Immature natural killer cell (primary cell): Measurements from ENCODE around the gene ICE1. TPM values are rescaled to one million over a fixed set of nuclear protein-coding genes. Genes with fewer than 3 reads are reported as not detected.

Experiments used
- DNase-seq, 3 donors: peaks; one replicate each; pipeline ENCODE4 v3.0.0; 2022; ENCODE audit warnings: mixed read lengths in 1 of 3
- H3K27ac Mint-ChIP-seq, 6 donors: one replicate each; pipeline ENCODE4 v1.8.0; 2020; ENCODE audit warnings: mixed read lengths in 6 of 6, mild to moderate bottlenecking in 5 of 6, inconsistent platforms in 4 of 6, moderate library complexity in 3 of 6
- H3K27me3 Mint-ChIP-seq, 3 donors: one replicate each; pipeline ENCODE4 v1.8.0; 2020 to 2021; ENCODE audit warnings: low read depth in 3 of 3, mild to moderate bottlenecking in 3 of 3, mixed read lengths in 3 of 3, moderate library complexity in 3 of 3, inconsistent platforms in 1 of 3
- H3K36me3 Mint-ChIP-seq, 3 donors: one replicate each; pipeline ENCODE4 v1.8.0; 2020; ENCODE audit warnings: mixed read lengths in 3 of 3, inconsistent platforms in 2 of 3, mild to moderate bottlenecking in 2 of 3
- H3K4me1 Mint-ChIP-seq, 2 donors: one replicate each; pipeline ENCODE4 v1.8.0; 2020; ENCODE audit warnings: inconsistent platforms in 2 of 2, mild to moderate bottlenecking in 2 of 2, mixed read lengths in 2 of 2, moderate library complexity in 1 of 2
- H3K4me3 Mint-ChIP-seq, 5 donors: one replicate each; pipeline ENCODE4 v1.8.0; 2020; ENCODE audit warnings: mild to moderate bottlenecking in 5 of 5, mixed read lengths in 5 of 5, inconsistent platforms in 3 of 5, moderate library complexity in 3 of 5
- H3K9me3 Mint-ChIP-seq, 6 donors: one replicate each; pipeline ENCODE4 v1.8.0; 2020; ENCODE audit warnings: mild to moderate bottlenecking in 6 of 6, mixed read lengths in 6 of 6, inconsistent platforms in 4 of 6, moderate library complexity in 3 of 6
- polyA plus RNA-seq, 3 donors: library from polyadenylated mRNA; unstranded; fragments of 300-500 nt; fragmentation: Illumina TruSeq; gene quantifications; one replicate each; pipeline ENCODE4 v1.2.3, GENCODE V29; 2021

The ICE1 gene
- polyA plus RNA-seq, 3 donors from 2014 or later = 11.9 to 19.3 (median 13.5) TPM

DNA sequence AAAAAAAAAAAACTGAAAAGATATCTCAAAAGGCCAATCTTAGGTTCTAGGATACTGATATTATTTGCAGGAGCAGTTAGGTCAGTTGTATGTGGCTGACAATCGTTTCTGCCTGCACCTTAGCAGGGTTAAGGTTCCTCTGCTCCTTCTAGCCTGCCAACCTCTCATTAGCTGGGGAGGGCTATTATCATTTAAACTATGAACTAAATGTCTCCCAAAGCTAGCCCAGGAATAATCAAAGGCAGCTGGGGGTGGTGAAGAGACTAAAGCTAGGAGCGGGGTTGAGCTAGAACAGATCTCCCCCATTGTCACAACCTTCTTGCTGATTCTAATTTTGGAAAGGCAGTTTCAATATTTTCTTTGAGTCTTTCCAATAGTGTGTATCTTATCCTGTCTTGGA lies 99.9 kb downstream of the ICE1 start:
- DNase-seq = no peak
- Mint-ChIP-seq H3K27me3 (peaks cover 4 to 8% (median 6%) of the 10 kb centered on the region in 3 donors), H3K9me3 (peaks cover 0 to 2% (median 0%) of the 10 kb centered on the region in 6 donors), H3K27ac (peak overlapping the region in 1 of 6 donors; percentile 30), H3K36me3 (peaks cover 0 to 6% (median 0%) of the 10 kb centered on the region in 3 donors), H3K4me3 (no peak overlapping the region), H3K4me1 (peaks cover 14 to 18% of the 10 kb centered on the region in 2 donors)

DNA sequence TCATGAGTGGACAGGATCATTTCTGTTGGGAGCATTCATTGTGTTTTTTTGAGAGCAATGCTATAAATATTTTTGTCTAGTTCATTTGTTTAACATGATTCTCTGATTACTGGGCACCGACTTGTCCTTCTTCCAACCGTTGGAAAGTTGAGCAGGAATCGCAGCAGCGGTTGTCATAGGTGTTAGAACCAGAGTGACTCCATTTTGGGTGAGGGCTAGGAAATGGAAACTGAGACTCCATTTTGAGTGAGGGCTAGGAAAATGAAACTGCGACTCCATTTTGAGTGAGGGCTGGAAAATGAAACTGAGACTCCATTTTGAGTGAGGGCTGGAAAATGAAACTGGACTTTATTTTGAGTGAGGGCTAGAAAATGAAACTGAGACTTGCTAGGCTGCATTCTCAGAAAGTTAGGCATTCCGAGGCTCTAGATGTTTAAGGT lies 100.6 kb downstream of the ICE1 start:
- peak; percentile 65 to 67 (median 66) for DNase-seq
- H3K36me3 Mint-ChIP-seq = peaks cover 0 to 6% (median 0%) of the 10 kb centered on the region in 3 donors
- peak overlapping the region; percentile 58 to 85 (median 75) for H3K4me3 Mint-ChIP-seq
- peaks cover 14 to 18% of the 10 kb centered on the region in 2 donors for H3K4me1 Mint-ChIP-seq
- H3K9me3 Mint-ChIP-seq = peaks cover 0 to 2% (median 0%) of the 10 kb centered on the region in 6 donors
- H3K27ac Mint-ChIP-seq = peak overlapping the region; percentile 69 to 88 (median 82)
- peaks cover 4 to 8% (median 6%) of the 10 kb centered on the region in 3 donors for H3K27me3 Mint-ChIP-seq

DNA sequence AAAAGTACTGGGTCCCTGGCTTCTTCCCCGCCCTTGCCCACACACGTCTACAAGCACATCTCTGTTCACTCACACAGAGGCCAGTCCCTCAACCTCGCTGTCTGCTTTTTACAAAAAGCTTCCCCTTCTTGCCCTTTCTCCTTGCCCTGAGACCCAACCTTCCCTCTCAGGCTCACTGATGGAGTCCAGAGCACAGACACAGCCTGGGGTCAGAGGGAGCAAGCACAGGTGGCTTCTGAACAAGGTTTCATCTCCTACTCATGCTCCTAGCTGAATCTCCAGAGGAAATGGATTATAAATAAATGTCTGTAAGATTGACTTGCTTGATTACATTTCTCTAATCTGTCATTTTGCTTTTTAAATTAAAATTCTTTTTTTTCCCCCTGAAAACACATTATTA lies 101.8 kb downstream of the ICE1 start:
- Mint-ChIP-seq H3K4me3 (peak overlapping the region in 3 of 5 donors; percentile 60 to 78 (median 75)), H3K27me3 (peaks cover 4 to 6% (median 4%) of the 10 kb centered on the region in 3 donors), H3K4me1 (peaks cover 14 to 18% of the 10 kb centered on the region in 2 donors), H3K36me3 (peaks cover 0 to 6% (median 4%) of the 10 kb centered on the region in 3 donors), H3K27ac (peak overlapping the region; percentile 51 to 88 (median 82)), H3K9me3 (peaks cover 0 to 2% (median 0%) of the 10 kb centered on the region in 6 donors)
- DNase-seq = no peak

DNA sequence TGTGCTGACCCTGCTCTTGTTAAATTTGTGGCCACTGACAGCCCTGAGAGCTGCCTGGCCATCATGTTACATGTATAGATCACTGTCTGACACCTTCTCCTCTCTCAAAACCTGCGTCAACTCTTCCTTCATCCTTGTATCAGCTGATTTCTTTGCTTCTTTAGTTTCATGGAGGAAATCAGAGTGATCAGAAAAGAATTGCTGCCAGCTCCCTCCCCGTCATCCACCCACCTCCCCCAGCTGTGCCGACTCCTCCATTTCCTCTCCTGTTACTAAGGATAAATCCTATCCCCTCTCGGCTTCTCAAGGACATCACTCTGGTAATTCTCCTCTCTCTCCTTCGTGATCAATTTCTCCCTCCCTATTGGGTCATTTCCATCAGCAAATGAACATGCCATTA lies 108.9 kb downstream of the ICE1 start:
- no peak for DNase-seq
- Mint-ChIP-seq H3K27me3 (peaks cover 2 to 15% (median 5%) of the 10 kb centered on the region in 3 donors), H3K4me3 (no peak overlapping the region), H3K4me1 (peaks cover 7 to 11% of the 10 kb centered on the region in 2 donors), H3K27ac (no peak overlapping the region), H3K36me3 (peaks cover 3 to 6% (median 4%) of the 10 kb centered on the region in 3 donors), H3K9me3 (peaks cover 0 to 5% (median 0%) of the 10 kb centered on the region in 6 donors)

DNA sequence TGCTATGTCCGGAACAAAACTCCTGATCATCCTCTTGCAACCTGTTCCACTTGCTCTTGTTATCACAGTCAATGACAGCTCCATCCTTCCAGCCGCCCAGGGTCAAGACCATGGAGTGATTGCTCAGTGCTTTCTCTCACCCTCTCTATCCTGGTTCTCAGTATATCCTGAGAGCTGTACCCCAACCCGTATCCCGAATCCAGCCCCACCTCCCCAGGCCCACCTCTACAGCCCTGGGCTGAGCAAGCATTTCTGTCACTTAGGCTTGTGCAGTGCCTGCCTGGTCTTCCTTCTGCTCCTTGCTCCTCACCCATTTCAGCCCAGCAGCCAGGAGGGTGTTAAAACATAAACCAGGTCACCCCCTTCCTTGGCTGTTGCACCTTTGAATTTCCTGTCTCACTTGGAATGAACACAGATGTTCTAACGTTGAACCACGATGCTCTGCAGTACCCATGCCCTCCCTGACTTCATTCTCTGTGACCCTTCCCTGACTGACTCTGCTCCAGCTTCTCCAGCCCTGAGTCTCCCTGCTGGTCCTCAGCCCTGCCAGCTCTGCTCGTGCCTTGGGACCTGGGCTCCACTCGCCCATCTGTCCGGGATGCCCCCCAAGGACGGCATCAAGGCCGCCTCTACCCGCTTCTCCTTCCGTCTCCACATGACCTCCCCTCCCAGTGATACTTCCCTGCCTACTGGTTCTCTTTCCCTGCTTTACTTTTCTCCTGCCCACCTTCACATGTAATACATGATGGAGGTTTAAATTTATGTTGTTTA lies 110.0 kb downstream of the ICE1 start:
- H3K27me3 Mint-ChIP-seq = peaks cover 2 to 16% (median 9%) of the 10 kb centered on the region in 3 donors
- no peak overlapping the region for H3K27ac Mint-ChIP-seq
- peaks cover 7 to 11% of the 10 kb centered on the region in 2 donors for H3K4me1 Mint-ChIP-seq
- peaks cover 3 to 6% (median 4%) of the 10 kb centered on the region in 3 donors for H3K36me3 Mint-ChIP-seq
- DNase-seq = no peak
- no peak overlapping the region for H3K4me3 Mint-ChIP-seq
- peaks cover 0 to 3% (median 0%) of the 10 kb centered on the region in 6 donors for H3K9me3 Mint-ChIP-seq

DNA sequence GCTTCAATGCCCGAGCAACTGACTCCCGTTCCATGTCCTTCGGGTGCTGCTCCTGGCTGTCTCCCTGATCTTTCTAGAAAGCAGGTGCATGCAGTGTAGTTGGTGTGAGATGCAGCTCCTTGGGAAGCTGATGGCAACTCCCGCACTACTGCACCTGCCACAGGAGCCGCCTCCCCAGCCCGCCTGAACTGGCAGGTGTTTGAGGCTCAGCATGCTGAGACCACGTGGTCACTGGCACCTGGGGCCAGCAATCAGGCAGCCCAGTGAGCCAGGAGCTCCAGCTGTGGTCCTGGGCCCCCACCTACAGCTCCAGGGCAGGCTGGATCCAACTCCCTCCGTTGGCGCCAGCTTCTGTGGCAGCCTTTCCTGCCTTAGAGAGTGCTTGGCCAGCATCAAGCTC lies 111.5 kb downstream of the ICE1 start:
- Mint-ChIP-seq H3K27me3 (peaks cover 2 to 14% (median 7%) of the 10 kb centered on the region in 3 donors), H3K4me1 (peaks cover 7 to 11% of the 10 kb centered on the region in 2 donors), H3K4me3 (no peak overlapping the region), H3K36me3 (peaks cover 2 to 6% (median 3%) of the 10 kb centered on the region in 3 donors), H3K27ac (no peak overlapping the region), H3K9me3 (peaks cover 0 to 3% (median 0%) of the 10 kb centered on the region in 6 donors)
- DNase-seq = no peak

DNA sequence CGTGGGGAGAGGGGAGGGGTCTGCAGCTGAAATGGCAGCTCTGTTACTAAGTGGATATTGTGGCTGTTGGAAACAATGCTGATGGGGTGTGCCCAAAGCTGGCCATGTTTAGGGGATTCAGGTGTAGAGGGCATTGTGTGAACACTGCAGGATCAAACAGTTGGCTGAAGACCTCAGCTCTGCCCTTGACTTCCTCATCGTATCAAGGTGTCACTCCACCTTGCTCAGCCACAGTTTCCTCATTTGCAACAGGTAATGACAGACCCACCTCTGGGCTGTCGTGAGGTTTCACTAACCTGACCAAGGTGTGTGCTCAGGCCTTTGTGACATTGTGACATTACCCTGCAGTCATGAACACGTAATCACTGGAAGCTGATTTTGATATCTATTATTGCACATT lies 111.9 kb downstream of the ICE1 start:
- H3K36me3 Mint-ChIP-seq = peaks cover 0 to 6% (median 3%) of the 10 kb centered on the region in 3 donors
- peaks cover 0 to 3% (median 0%) of the 10 kb centered on the region in 6 donors for H3K9me3 Mint-ChIP-seq
- DNase-seq = peak in 1 of 3 donors; percentile 9
- H3K4me1 Mint-ChIP-seq = peaks cover 7 to 11% of the 10 kb centered on the region in 2 donors
- H3K27me3 Mint-ChIP-seq = peaks cover 2 to 13% (median 6%) of the 10 kb centered on the region in 3 donors
- no peak overlapping the region for H3K27ac Mint-ChIP-seq
- H3K4me3 Mint-ChIP-seq = peak overlapping the region in 1 of 5 donors; percentile 4

DNA sequence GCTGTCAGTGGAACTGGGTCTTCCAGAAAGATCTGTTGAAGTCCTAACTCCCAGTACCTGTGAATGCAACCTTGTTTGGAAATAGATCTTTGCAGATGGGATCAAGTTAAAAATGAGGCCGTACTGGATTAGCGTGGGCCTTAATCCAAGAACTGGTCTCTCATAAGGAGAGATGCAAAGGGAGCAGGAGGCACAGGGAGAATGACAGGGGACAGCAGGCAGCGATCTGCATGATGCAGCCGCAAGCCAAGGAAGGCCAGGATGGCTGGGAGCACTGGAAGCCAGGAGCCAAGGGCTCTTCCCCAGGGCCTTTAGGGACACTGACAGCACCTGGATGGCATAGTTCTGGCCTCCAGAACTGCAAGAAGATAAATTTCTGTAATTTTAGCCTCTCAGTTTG lies 114.4 kb downstream of the ICE1 start:
- Mint-ChIP-seq H3K36me3 (peaks cover 0 to 3% (median 0%) of the 10 kb centered on the region in 3 donors), H3K4me1 (peaks cover 7 to 11% of the 10 kb centered on the region in 2 donors), H3K4me3 (no peak overlapping the region), H3K27ac (no peak overlapping the region), H3K27me3 (peaks cover 0 to 10% (median 9%) of the 10 kb centered on the region in 3 donors), H3K9me3 (peaks cover 0 to 3% (median 0%) of the 10 kb centered on the region in 6 donors)
- DNase-seq = no peak

DNA sequence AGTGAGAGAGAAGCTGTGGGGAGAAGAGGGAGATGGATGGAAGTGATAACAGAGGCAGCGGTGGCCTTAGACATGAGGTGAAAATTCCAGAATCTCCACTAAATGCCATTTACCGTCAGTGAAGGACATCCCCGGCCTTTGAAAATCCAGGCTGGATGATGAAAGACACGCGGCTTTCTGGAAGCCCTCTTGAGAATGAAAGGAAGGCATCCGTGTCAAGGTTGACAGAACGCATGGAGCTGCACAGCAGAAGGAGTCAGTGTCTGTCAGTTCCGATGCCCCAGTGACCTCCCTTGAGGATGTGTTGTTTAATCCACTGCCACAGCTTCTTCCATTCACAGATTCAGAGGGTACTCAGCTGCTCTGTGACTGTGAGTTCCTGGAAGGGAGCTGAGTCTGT lies 114.9 kb downstream of the ICE1 start:
- Mint-ChIP-seq H3K4me3 (no peak overlapping the region), H3K36me3 (peaks cover 0 to 3% (median 0%) of the 10 kb centered on the region in 3 donors), H3K27me3 (peaks cover 0 to 9% (median 7%) of the 10 kb centered on the region in 3 donors), H3K9me3 (peaks cover 0 to 3% (median 0%) of the 10 kb centered on the region in 6 donors), H3K27ac (no peak overlapping the region), H3K4me1 (peaks cover 7 to 11% of the 10 kb centered on the region in 2 donors)
- no peak for DNase-seq

DNA sequence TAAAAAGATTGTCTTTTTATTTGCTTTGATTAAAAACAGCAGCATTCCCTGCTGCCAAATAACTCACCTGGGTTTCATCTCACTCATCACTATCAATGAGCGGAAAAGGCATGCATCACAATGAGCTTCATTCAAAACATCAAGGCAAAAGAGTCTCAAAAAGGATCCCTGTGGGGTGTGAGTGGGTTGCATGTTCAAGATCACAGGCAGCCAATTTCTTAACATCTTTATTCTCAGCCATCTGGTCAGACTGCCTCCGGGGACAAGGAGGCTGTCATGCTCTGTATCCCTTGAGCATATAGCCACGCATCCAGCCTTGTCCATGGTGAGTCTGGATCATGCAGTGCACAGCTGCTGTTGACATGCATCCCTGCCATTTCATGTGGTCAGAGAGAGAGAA lies 117.1 kb downstream of the ICE1 start:
- no peak overlapping the region for H3K27ac Mint-ChIP-seq
- H3K9me3 Mint-ChIP-seq = no peaks in the 10 kb centered on the region

More for the DNA sequence above, 117.1 kb downstream of the ICE1 start:
- H3K36me3 Mint-ChIP-seq = peaks cover 0 to 3% (median 0%) of the 10 kb centered on the region in 3 donors
- no peak overlapping the region for H3K4me3 Mint-ChIP-seq
- H3K4me1 Mint-ChIP-seq = peaks cover 2 to 4% of the 10 kb centered on the region in 2 donors
- no peak for DNase-seq
- peaks cover 0 to 8% (median 6%) of the 10 kb centered on the region in 3 donors for H3K27me3 Mint-ChIP-seq
